ENCODE results near the gene SLC26A2. TPM values are rescaled to one million over a fixed set of nuclear protein-coding genes. Genes with fewer than 3 reads are reported as not detected.

SLC26A2 gene
- total and polyA plus RNA-seq, 2 experiments from 2014 or later = 3.5 to 11.5 TPM

GRCh38 chr5:149921597-149921996 is 39.0 kb upstream of the SLC26A2 start:
- H3F3A ChIP-seq (replicated peaks; ENCODE audit: low read depth) = no peaks in the 10 kb centered on the region
- Mint-ChIP-seq H3K9me3 (no peaks in the 10 kb centered on the region), H3K36me3 (ENCODE audit: low read depth) (no peaks in the 10 kb centered on the region), H3K4me1 (no peaks in the 10 kb centered on the region), H3K27ac (no peak overlapping the region), H3K27me3 (ENCODE audit: insufficient read depth, low read depth, poor library complexity) (peaks cover 3% of the 10 kb centered on the region), H3K4me3 (no peak overlapping the region)
- no peak overlapping the region for H3K4me3 ChIP-seq
- H3K4me2 ChIP-seq = no peak overlapping the region
- DNase-seq (ENCODE audit: low spot score) (no peak), ATAC-seq (no peak)
- TF ChIP-seq ZNF331 (CRISPR knock-in tag; IDR thresholded peaks at IDR 0.05; ENCODE audit: low read depth) (no peak), EZH2phosphoT487 (IDR thresholded peaks at IDR 0.05; ENCODE audit: unreplicated experiment) (no peak), JUNB (IDR thresholded peaks at IDR 0.05; ENCODE audit: unreplicated experiment) (no peak), ZNF114 (CRISPR knock-in tag; IDR thresholded peaks at IDR 0.05) (no peak), EZH2 (IDR thresholded peaks at IDR 0.05; ENCODE audit: low read depth, unreplicated experiment) (no peak), ZNF462 (CRISPR knock-in tag; IDR thresholded peaks at IDR 0.05) (no peak)
- H3K79me2 ChIP-seq (replicated peaks; ENCODE audit: insufficient read depth) = no peaks in the 10 kb centered on the region
- H3K27me3 ChIP-seq (ENCODE audit: insufficient read depth) = no peaks in the 10 kb centered on the region
- H3K27ac ChIP-seq (ENCODE audit: low read depth) = no peak overlapping the region
- H3K36me3 ChIP-seq (ENCODE audit: insufficient read depth) = no peaks in the 10 kb centered on the region
- no peaks in the 10 kb centered on the region for H4K20me1 ChIP-seq (replicated peaks; ENCODE audit: insufficient read depth)
- no peak overlapping the region for H2AFZ ChIP-seq
- H3K4me1 ChIP-seq (ENCODE audit: insufficient read depth) = no peaks in the 10 kb centered on the region
- H3K9me2 ChIP-seq (ENCODE audit: insufficient read depth) = no peaks in the 10 kb centered on the region

- no peaks in the 10 kb centered on the region for H3K9me3 Mint-ChIP-seq
- no peaks in the 10 kb centered on the region for H3K36me3 Mint-ChIP-seq (ENCODE audit: low read depth)
- TF ChIP-seq CREB1 (CRISPR knock-in tag; IDR thresholded peaks at IDR 0.05; ENCODE audit: low read depth) = no peak
- no peak for TF ChIP-seq ZNF114 (CRISPR knock-in tag; IDR thresholded peaks at IDR 0.05)
- no peak for TF ChIP-seq EZH2phosphoT487 (IDR thresholded peaks at IDR 0.05; ENCODE audit: unreplicated experiment)
- no peak for TF ChIP-seq JUNB (IDR thresholded peaks at IDR 0.05; ENCODE audit: unreplicated experiment)
- TF ChIP-seq ZNF331 (CRISPR knock-in tag; IDR thresholded peaks at IDR 0.05; ENCODE audit: low read depth) = no peak
- no peak for TF ChIP-seq EZH2 (IDR thresholded peaks at IDR 0.05; ENCODE audit: low read depth, unreplicated experiment)
- TF ChIP-seq POLR2AphosphoS5 (IDR thresholded peaks at IDR 0.05; ENCODE audit: low read depth) = no peak
- no peak for TF ChIP-seq STAT1 (IDR thresholded peaks at IDR 0.05; ENCODE audit: unreplicated experiment)
- TF ChIP-seq CTCF (conservative IDR thresholded peaks at IDR 0.05; ENCODE audit: low read depth in 2 of 2) = no peak
These were observed 37.6 kb upstream of the SLC26A2 start for GRCh38 chr5:149922950-149923349.

More at GRCh38 chr5:149922950-149923349, 37.6 kb upstream of the SLC26A2 start:
- no peaks in the 10 kb centered on the region for H4K20me1 ChIP-seq (replicated peaks; ENCODE audit: insufficient read depth)
- H3K4me3 ChIP-seq = no peak overlapping the region
- no peaks in the 10 kb centered on the region for H3F3A ChIP-seq (replicated peaks; ENCODE audit: low read depth)
- no peaks in the 10 kb centered on the region for H3K4me1 ChIP-seq (ENCODE audit: insufficient read depth)
- no peak for ATAC-seq
- Mint-ChIP-seq H3K27me3 (ENCODE audit: insufficient read depth, low read depth, poor library complexity) (peaks cover 3% of the 10 kb centered on the region), H3K27ac (no peak overlapping the region), H3K4me3 (no peak overlapping the region), H3K4me1 (no peaks in the 10 kb centered on the region)
- DNase-seq (ENCODE audit: low spot score) = no peak
- no peak overlapping the region for H3K27ac ChIP-seq (ENCODE audit: low read depth)
- H3K9me2 ChIP-seq (ENCODE audit: insufficient read depth) = no peaks in the 10 kb centered on the region
- no peaks in the 10 kb centered on the region for H3K27me3 ChIP-seq (ENCODE audit: insufficient read depth)
- H2AFZ ChIP-seq = no peak overlapping the region
- no peaks in the 10 kb centered on the region for H3K36me3 ChIP-seq (ENCODE audit: insufficient read depth)
- no peak overlapping the region for H3K4me2 ChIP-seq
- no peaks in the 10 kb centered on the region for H3K79me2 ChIP-seq (replicated peaks; ENCODE audit: insufficient read depth)

All from GM23338 (cell line).